NCI-H2196 (cell line): Measurements from ENCODE around the gene KBTBD6.
"Not testable (repeated sequence)": the region's sequence is repeated elsewhere in the genome, so short reads cannot be mapped to it uniquely, and the experiment has no call there.

ENCODE experiments used
- DNase-seq: peaks from one replicate; lab custom pipeline; 2025; ENCODE audit not compliant: unreplicated experiment; lab: John Stamatoyannopoulos, UW

KBTBD6 gene, protein sequence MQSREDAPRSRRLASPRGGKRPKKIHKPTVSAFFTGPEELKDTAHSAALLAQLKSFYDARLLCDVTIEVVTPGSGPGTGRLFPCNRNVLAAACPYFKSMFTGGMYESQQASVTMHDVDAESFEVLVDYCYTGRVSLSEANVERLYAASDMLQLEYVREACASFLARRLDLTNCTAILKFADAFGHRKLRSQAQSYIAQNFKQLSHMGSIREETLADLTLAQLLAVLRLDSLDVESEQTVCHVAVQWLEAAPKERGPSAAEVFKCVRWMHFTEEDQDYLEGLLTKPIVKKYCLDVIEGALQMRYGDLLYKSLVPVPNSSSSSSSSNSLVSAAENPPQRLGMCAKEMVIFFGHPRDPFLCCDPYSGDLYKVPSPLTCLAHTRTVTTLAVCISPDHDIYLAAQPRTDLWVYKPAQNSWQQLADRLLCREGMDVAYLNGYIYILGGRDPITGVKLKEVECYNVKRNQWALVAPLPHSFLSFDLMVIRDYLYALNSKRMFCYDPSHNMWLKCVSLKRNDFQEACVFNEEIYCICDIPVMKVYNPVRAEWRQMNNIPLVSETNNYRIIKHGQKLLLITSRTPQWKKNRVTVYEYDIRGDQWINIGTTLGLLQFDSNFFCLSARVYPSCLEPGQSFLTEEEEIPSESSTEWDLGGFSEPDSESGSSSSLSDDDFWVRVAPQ

DNA sequence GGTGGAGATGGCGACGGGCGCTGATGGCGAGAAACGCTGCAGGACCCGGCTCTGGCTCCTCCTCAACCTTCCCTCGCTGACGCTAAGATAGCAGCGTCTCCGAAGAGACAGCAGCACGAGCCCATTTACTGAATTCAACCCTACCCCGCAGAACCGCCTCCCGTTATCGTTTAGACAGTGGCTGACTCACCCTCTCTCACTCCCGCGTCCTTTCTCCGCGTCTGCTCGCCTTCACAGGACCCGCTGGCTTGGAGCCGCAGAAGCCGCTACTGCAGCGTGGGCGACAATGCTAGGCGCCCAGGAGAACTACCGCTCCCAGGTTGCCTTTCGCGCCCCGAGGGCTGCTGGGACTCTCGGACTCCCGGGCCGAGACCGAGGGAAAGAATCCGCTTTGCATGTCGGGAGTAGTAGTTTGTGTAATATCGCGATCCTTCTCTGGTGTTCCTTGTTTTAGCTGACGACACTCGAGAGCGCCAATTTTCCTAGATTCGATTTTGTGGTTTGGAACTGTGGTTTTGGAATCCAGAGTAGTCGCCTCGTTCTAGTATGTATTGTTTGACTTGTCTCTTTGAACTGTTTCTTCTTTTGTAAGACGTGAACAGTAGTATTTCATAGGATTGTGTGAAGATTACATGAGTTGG, at the start of gene KBTBD6:
TSS of gene KBTBD6 (minus strand) at position 291 of the 641 bp plus-strand sequence. CDS start 291 bp downstream, outside the sequence.
- DNase-seq = peak; percentile 90

GRCh38 chr13:41182231-41182630, 49.6 kb upstream of the KBTBD6 start:
- DNase-seq = no peak

- DNase-seq = no peak
Observed at GRCh38 chr13:41179593-41180250, 47.1 kb upstream of the KBTBD6 start.

DNA sequence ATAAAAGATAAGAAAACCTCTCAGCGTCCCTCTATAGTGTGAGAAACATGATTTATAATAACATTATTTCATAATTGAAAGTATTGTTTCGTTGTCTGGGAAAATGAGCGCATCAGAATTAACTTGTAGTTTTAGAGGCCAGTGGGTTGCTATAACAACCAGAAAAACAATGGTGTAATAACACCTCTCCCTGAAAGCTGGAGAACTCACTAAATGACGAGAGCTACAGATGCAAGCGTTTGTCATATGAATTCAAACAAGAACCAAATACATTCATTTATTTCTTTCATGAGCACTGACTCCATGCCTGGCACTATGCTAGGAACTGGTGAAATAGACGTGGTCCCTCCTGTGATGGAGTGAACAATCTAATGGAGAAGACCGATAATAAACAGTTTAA, 45.4 kb upstream of the KBTBD6 start:
- DNase-seq = no peak

- DNase-seq = no peak
Observed at GRCh38 chr13:41177616-41178015, 45.0 kb upstream of the KBTBD6 start.

- DNase-seq = not testable (repeated sequence)
Observed at GRCh38 chr13:41175576-41175975, 43.0 kb upstream of the KBTBD6 start.

DNA sequence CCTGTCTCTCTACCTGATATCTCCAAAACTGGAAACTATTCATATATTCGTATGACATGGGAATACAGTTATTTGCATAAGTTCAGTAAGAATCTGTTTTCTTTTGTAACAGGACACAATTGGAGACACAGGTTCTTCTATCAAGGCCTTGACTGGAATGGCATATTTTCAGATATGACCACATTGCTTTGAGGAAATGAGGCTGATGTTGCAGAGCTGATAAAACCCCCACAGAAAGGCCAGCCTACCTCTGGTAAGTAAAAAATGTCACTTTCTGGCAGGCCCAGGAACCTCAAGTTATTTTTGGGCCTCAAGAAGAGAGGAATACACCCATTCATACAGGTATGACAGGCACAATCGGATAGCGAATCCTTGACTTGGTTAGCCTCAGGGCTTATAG, 29.5 kb upstream of the KBTBD6 start:
- DNase-seq = no peak

DNA sequence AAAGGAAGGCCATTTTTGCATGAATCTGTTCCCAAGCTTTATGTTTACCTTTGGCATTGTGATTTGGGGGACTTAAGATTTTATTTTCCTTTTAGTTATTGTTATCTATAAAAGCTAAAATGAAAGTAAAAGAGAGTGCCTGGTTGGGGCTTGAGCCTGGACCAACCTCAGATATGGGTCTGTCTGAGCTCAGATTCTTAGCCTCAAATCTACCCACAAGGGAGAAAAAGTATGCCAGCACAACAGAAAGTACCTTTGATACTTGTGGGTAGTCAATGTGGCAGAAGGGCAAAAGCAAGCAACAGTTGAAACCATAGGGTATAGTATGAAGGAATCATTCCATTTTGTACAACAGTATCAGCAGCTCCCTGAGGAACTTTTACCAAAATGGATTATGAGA, 26.6 kb upstream of the KBTBD6 start:
- no peak for DNase-seq

GRCh38 chr13:41157048-41157717, 24.6 kb upstream of the KBTBD6 start:
- no peak for DNase-seq

DNA sequence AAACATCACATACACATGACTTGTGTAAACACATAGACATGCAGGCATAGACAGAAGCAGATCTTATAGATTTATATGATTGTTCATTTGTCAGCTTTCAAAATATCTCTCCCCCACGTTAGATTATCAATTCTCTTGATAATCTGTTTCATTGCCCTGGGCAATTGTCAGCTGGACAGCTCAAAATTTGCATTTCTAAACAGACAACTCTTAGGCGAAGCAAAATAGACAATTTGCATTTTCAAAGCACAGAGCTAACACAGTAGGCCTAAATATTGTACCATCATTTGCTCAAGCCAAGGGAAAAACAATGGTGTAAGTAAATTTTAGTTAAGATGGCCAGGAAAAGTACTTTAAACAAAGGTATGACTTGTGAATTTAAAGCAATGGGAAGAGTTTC, 24.0 kb upstream of the KBTBD6 start:
- no peak for DNase-seq

GRCh38 chr13:41154042-41154441, 21.4 kb upstream of the KBTBD6 start:
- DNase-seq = no peak

- no peak for DNase-seq
Observed at GRCh38 chr13:41152005-41152404, 19.4 kb upstream of the KBTBD6 start.

GRCh38 chr13:41150058-41150457, 17.5 kb upstream of the KBTBD6 start:
- no peak for DNase-seq

DNA sequence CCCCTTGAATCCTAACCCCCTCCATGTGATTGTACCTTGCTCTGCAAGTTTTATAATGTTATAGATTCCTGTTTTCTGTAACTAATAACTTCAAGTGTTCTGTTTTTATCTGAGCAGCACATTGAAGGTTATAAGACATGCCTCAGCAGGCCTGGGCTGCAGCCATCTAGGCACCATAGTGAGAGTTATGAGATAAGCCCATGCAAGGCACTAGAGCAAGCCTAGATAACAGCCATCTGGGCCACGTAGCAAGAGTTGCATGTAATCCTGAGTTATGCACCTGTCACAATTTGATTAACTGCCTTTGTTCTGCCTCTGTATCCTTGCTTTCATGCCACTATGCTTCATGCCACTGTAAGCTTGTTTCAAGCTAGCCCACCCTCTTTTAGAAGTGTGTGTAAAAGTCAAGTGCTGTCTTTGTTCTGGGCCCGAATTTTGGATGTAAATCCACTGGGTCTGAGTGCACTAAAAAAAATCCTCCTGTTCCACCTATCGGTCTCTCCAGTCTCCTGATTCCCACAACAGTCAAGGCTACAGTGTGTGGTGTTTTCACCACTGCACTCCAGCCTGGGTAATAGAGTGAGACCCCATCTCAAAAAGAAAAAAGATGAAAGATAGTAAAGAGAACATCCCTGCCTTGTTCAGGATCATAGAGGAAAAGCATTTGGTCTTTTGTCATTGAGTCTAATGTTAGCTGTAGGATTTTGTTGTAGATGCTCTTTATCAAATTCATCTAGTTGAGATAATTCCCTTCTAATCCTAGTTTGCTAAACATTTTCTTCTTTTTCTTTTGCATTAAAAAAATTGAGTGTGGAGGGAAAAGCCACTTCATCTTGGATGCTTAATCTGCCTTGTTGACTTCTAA, 16.0 kb upstream of the KBTBD6 start:
- no peak for DNase-seq

DNA sequence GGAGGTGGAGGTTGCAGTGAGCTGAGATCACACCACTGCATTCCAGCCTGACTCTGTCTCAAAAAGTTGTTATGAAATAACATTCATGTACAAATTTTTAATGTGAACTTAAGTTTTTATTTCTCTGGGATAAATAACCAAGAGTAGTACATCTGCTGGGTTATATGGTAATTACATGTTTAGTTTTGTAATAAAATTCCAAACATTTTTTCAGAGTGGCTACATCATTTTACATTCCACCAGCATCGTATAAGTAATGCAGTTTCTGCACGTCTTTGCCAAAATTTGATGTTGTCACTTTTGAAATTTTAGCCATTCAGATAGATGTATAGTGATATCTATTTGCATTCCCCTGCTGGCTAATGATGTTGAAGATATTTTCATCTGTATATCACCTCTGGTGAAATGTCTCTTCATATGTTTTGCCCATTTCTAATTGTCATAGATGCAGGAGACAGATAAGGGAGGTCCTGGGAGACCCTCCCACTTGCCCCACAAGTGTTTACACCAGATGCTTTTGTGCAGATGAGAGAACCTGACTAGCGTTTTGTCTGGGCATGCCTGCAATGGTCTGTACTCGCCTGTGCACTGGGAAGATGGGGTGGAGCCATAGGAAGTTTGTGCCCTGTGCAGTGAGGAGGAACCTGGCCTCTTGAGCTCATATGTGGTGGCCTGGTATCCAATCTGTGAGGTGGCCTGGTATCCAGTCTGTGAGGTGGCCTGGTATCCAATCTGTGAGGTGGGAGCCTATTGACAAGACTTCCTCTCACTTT, 12.7 kb upstream of the KBTBD6 start:
- DNase-seq = no peak

- DNase-seq = no peak
Observed at GRCh38 chr13:41144576-41144975, 12.0 kb upstream of the KBTBD6 start.

GRCh38 chr13:41139296-41139966, 6.8 kb upstream of the KBTBD6 start:
- no peak for DNase-seq

GRCh38 chr13:41137951-41138350, 5.3 kb upstream of the KBTBD6 start:
- DNase-seq = no peak

GRCh38 chr13:41137241-41137640, 4.6 kb upstream of the KBTBD6 start:
- no peak for DNase-seq
